SU-DHL-6 (cell line): ENCODE data around the gene AMFR.

Experiments
- CTCF ChIP-seq: fragments of 200-600 bp; sonication (generic); IDR thresholded peaks from one replicate; pipeline ENCODE4 v1.5.1; 2017; ENCODE audit warnings: antibody characterized with exemption, mild to moderate bottlenecking, low read length, moderate library complexity; ENCODE audit not compliant: insufficient read depth, poor library complexity, severe bottlenecking
- EZH2phosphoT487 ChIP-seq: fragments of 200-600 bp; sonication (generic), shearing (Covaris generic); conservative IDR thresholded peaks from 2 replicates; pipeline ENCODE4 v1.6.1; 2018; ENCODE audit warnings: mild to moderate bottlenecking, antibody characterized with exemption, low read length, moderate library complexity, mixed read lengths

GRCh38 chr16:56370185-56370874, 55.0 kb downstream of the AMFR start:
- TF ChIP-seq CTCF (no peak), EZH2phosphoT487 (no peak)
